ENCODE results near the gene TH. TPM values are rescaled to one million over a fixed set of nuclear protein-coding genes. Genes with fewer than 3 reads are reported as not detected.

Gene TH
- total and polyA plus RNA-seq, 2 donors (not counting 1 experiment from before 2014, with no cell fraction given), result not detected

DNA sequence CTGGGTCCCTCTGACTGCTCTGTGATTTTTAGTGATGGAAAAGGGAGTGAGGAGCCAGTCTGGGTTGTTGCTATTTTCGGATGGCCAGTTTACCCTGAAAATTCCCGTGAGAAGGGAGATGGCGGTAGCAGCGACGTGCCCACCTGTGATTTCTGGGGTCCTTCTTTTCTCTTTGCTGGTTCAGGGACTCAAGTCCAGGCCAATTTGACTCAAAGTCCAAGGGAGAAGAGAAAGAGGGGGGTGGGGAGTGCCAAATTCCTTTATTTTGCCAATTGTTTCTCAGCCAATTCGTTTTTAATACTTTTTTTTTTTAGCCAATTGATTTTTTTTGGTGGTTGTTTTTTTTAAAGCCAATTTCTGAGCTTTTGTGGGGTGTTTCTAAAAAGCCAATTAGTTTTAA lies 39.4 kb downstream of the TH start:
- Histone ChIP-seq H3K79me2 (ENCODE audit: control insufficient read depth, insufficient read depth, low read length) (no peaks in the 10 kb centered on the region), H3K4me1 (ENCODE audit: control insufficient read depth in 2 of 2, insufficient read depth in 2 of 2, low read length in 2 of 2) (peaks cover 3% of the 10 kb centered on the region in 2 donors), H3K27me3 (replicated peaks in 1 of 4; ENCODE audit: control extremely low read depth in 1 of 4, control insufficient read depth in 3 of 4, insufficient read depth in 4 of 4, low read length in 3 of 4) (peaks cover 0 to 40% (median 6%) of the 10 kb centered on the region in 4 experiments), H3K4me2 (replicated peaks; ENCODE audit: low read depth, low read length, poor library complexity, severe bottlenecking) (no peak overlapping the region), H2AFZ (ENCODE audit: insufficient read depth, low read depth, low read length, poor library complexity, severe bottlenecking) (no peak overlapping the region), H3K27ac (ENCODE audit: low read length in 2 of 2) (no peak overlapping the region), H3K9ac (ENCODE audit: low read length) (no peak overlapping the region), H3K36me3 (replicated peaks in 1 of 2; ENCODE audit: control extremely low read depth in 1 of 2, control insufficient read depth in 1 of 2, extremely low read depth in 1 of 2, insufficient read depth in 2 of 2, low read length in 1 of 2) (no peaks in the 10 kb centered on the region), H4K20me1 (ENCODE audit: control insufficient read depth, insufficient read depth, low read length, poor library complexity, severe bottlenecking) (no peaks in the 10 kb centered on the region), H3K4me3 (ENCODE audit: control extremely low read depth in 1 of 5, extremely low read depth in 1 of 5, insufficient read depth in 1 of 5, low read depth in 2 of 5, low read length in 4 of 5) (no peak overlapping the region), H3K9me3 (ENCODE audit: control extremely low read depth in 1 of 3, control insufficient read depth in 2 of 3, insufficient read depth in 1 of 3, low read length in 2 of 3) (peaks cover 0 to 3% (median 0%) of the 10 kb centered on the region in 3 donors)
- no peak overlapping the region for H3K4me3 Mint-ChIP-seq
- TF ChIP-seq EZH2 (IDR thresholded peaks at IDR 0.05; ENCODE audit: borderline replicate concordance, insufficient read depth, low read depth, low read length, poor library complexity, severe bottlenecking), result no peak
- no peak for TF ChIP-seq CTCF (IDR thresholded peaks at IDR 0.05)
- POLR2A ChIA-PET, result no interaction called here
- peaks cover 30% of the 10 kb centered on the region for H3K27me3 Mint-ChIP-seq
- intact Hi-C loops (cut with micrococcal nuclease), result no loop called here
- peaks cover 3% of the 10 kb centered on the region for H3K4me1 Mint-ChIP-seq
- peaks cover 4% of the 10 kb centered on the region for H3K9me3 Mint-ChIP-seq (ENCODE audit: insufficient read depth)
- 80% methylated on average over 5 of the region's 6 CpGs for WGBS (ENCODE audit: insufficient coverage)
- ATAC-seq (ENCODE audit: low read depth) (no peak), DNase-seq (no peak)
- CTCF ChIA-PET, result no interaction called here
- no peak overlapping the region for H3K27ac Mint-ChIP-seq

DNA sequence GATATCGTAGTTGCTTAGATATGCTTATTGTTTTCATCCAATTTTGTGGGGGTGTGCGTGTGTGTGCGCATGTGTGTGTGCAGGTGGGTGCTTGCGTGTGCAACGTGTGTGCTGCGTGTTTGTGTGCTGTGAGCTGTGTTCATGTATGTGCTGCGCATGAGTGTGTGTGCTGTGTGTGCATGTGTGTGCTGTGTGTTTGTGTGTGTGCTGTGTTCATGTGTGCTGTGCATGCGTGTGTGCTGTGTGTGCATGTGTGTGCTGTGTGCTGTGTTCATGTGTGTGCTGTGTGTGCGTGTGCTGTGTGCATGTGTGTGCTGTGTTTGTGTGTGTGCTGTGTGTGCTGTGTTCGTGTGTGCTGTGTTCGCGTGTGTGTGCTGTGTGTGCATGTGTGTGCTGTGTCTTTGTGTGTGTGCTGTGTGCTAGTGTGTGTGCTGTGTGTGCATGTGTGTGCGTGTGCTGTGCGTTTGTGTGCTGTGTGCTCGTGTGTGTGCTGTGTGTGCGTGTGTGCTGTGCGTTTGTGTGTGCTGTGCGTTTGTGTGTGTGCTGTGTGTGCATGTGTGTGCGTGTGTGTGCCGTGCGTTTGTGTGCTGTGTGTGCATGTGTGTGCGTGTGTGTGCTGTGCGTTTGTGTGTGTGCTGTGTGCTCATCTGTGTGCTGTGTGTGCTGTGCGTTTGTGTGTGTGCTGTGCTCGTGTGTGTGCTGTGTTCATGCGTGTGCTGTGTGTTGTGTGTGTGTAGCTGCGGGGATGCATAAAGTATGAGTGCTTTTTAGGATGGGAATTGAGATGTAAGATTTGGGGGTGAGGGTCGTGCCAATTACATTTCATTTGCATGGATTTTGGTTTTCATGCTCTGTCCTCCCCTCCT lies 40.0 kb downstream of the TH start:
- Histone ChIP-seq H3K4me2 (replicated peaks; ENCODE audit: low read depth, low read length, poor library complexity, severe bottlenecking) (no peak overlapping the region), H3K9ac (ENCODE audit: low read length) (no peak overlapping the region), H3K27ac (ENCODE audit: low read length in 2 of 2) (no peak overlapping the region), H3K27me3 (replicated peaks in 1 of 4; ENCODE audit: control extremely low read depth in 1 of 4, control insufficient read depth in 3 of 4, insufficient read depth in 4 of 4, low read length in 3 of 4) (peaks cover 0 to 34% (median 3%) of the 10 kb centered on the region in 4 experiments), H3K36me3 (replicated peaks in 1 of 2; ENCODE audit: control extremely low read depth in 1 of 2, control insufficient read depth in 1 of 2, extremely low read depth in 1 of 2, insufficient read depth in 2 of 2, low read length in 1 of 2) (no peaks in the 10 kb centered on the region), H3K79me2 (ENCODE audit: control insufficient read depth, insufficient read depth, low read length) (no peaks in the 10 kb centered on the region), H2AFZ (ENCODE audit: insufficient read depth, low read depth, low read length, poor library complexity, severe bottlenecking) (no peak overlapping the region), H3K9me3 (ENCODE audit: control extremely low read depth in 1 of 3, control insufficient read depth in 2 of 3, insufficient read depth in 1 of 3, low read length in 2 of 3) (no peaks in the 10 kb centered on the region), H4K20me1 (ENCODE audit: control insufficient read depth, insufficient read depth, low read length, poor library complexity, severe bottlenecking) (no peaks in the 10 kb centered on the region), H3K4me1 (ENCODE audit: control insufficient read depth in 2 of 2, insufficient read depth in 2 of 2, low read length in 2 of 2) (no peaks in the 10 kb centered on the region), H3K4me3 (ENCODE audit: control extremely low read depth in 1 of 5, extremely low read depth in 1 of 5, insufficient read depth in 1 of 5, low read depth in 2 of 5, low read length in 4 of 5) (no peak overlapping the region)
- Mint-ChIP-seq H3K4me1 (peaks cover 2% of the 10 kb centered on the region), H3K4me3 (no peak overlapping the region), H3K9me3 (ENCODE audit: insufficient read depth) (peaks cover 4% of the 10 kb centered on the region), H3K27ac (no peak overlapping the region), H3K27me3 (peaks cover 28% of the 10 kb centered on the region)
- POLR2A ChIA-PET, result no interaction called here
- intact Hi-C loops (cut with micrococcal nuclease), result no loop called here
- no peak for ATAC-seq (ENCODE audit: low read depth)
- 90% methylated on average over 28 of the region's 28 CpGs for WGBS (ENCODE audit: insufficient coverage)
- CTCF ChIA-PET, result no interaction called here
- no peak for DNase-seq
- TF ChIP-seq CTCF (IDR thresholded peaks at IDR 0.05), result no peak
- TF ChIP-seq EZH2 (IDR thresholded peaks at IDR 0.05; ENCODE audit: borderline replicate concordance, insufficient read depth, low read depth, low read length, poor library complexity, severe bottlenecking), result no peak
